A673 (cell line): ENCODE measurements around the gene BTBD9. TPM values are rescaled to one million over a fixed set of nuclear protein-coding genes. Genes with fewer than 3 reads are reported as not detected.
A peak's percentile ranks its signal among the peaks of the same experiment; 100 is the strongest.

Experiments
- BruUV-seq: library from RNA; stranded (reverse); fragments of 400-500 nt; replicated peaks from 2 replicates; lab custom pipeline; 2021; lab: Mats Ljungman, UMichigan
- CTCF ChIA-PET: fragments of 300-600 bp; sonication (Branson Sonifier 250); formaldehyde crosslinking; loops from one replicate; lab custom pipeline; 2022; ENCODE audit warnings: antibody characterized with exemption; lab: Charles Lee
- POLR2A ChIA-PET: fragments of 300-600 bp; sonication (Branson Sonifier 250); formaldehyde crosslinking; loops from one replicate; lab custom pipeline; 2022; ENCODE audit warnings: antibody characterized with exemption; ENCODE audit not compliant: low non-redundant PET; lab: Charles Lee
- DNase-seq: peaks from one replicate; pipeline ENCODE4 v3.0.0-alpha.2; 2015; ENCODE audit warnings: low spot score
- H3K27ac ChIP-seq: fragments of 200-600 bp; sonication (generic); 2 replicates; pipeline ENCODE4 v1.5.1; 2016; ENCODE audit warnings: mixed run types, low read depth, mild to moderate bottlenecking, mixed read lengths, antibody characterized with exemption, low read length; ENCODE audit not compliant: poor library complexity, severe bottlenecking
- H3K27me3 ChIP-seq: fragments of 200-600 bp; sonication (generic); replicated peaks from 2 replicates; pipeline ENCODE4 v1.6.1; 2017; ENCODE audit warnings: mixed run types, low read depth, mild to moderate bottlenecking, mixed read lengths, antibody characterized with exemption, low read length; ENCODE audit not compliant: insufficient read depth, poor library complexity
- H3K36me3 ChIP-seq: fragments of 200-600 bp; sonication (generic); 2 replicates; pipeline ENCODE4 v1.6.1; 2016; ENCODE audit warnings: mixed run types, mild to moderate bottlenecking, mixed read lengths, antibody characterized with exemption, low read length; ENCODE audit not compliant: insufficient read depth, poor library complexity, severe bottlenecking
- H3K4me1 ChIP-seq: fragments of 200-600 bp; sonication (generic); 2 replicates; pipeline ENCODE4 v1.6.1; 2017; ENCODE audit warnings: mixed run types, mild to moderate bottlenecking, mixed read lengths, antibody characterized with exemption, low read length; ENCODE audit not compliant: insufficient read depth, poor library complexity, severe bottlenecking
- H3K4me3 ChIP-seq: fragments of 200-600 bp; sonication (generic); 2 replicates; pipeline ENCODE4 v1.5.1; 2016; ENCODE audit warnings: low read depth, mixed run types, mild to moderate bottlenecking, mixed read lengths, low read length; ENCODE audit not compliant: poor library complexity, severe bottlenecking
- H3K9me3 ChIP-seq: fragments of 200-600 bp; sonication (generic); 2 replicates; pipeline ENCODE4 v1.6.1; 2016; ENCODE audit warnings: mixed run types, low read depth, mild to moderate bottlenecking, mixed read lengths, antibody characterized with exemption, low read length; ENCODE audit not compliant: poor library complexity, severe bottlenecking
- CTCF ChIP-seq: fragments of 300-800, 200-600 bp; sonication (generic); conservative IDR thresholded peaks from 2 replicates; pipeline ENCODE4 v1.5.1; 2017; ENCODE audit warnings: low read depth, mild to moderate bottlenecking, antibody characterized with exemption, low read length, moderate library complexity, mixed read lengths
- EZH2 ChIP-seq: fragments of 200-600 bp; sonication (generic); IDR thresholded peaks from 2 replicates; pipeline ENCODE4 v1.6.1; 2017; ENCODE audit warnings: borderline replicate concordance, low read depth, mild to moderate bottlenecking, mixed read lengths, antibody characterized with exemption, low read length; ENCODE audit not compliant: poor library complexity, severe bottlenecking
- intact Hi-C: fragments of 100-400 bp; cut with micrococcal nuclease; formaldehyde crosslinking; loops from one replicate; pipeline ENCODE4 v1.10.0; 2022; ENCODE audit not compliant: unreplicated experiment
- total RNA-seq: library from RNA; stranded (reverse); gene quantifications from 2 replicates; pipeline ENCODE4 v1.2.3, GENCODE V29; 2021

BTBD9 gene
- total RNA-seq, 1 experiment from 2014 or later: 8.0 TPM

- intact Hi-C loops: no loop called here
- TF ChIP-seq EZH2: no peak
- TF ChIP-seq CTCF: no peak
- CTCF ChIA-PET: no interaction called here
- Histone ChIP-seq H3K4me3 (no peak overlapping the region), H3K27ac (peak overlapping the region; percentile 18), H3K36me3 (peaks cover 27% of the 10 kb centered on the region), H3K4me1 (peaks cover 6% of the 10 kb centered on the region), H3K27me3 (no peaks in the 10 kb centered on the region), H3K9me3 (no peaks in the 10 kb centered on the region)
- no peak for DNase-seq
- POLR2A ChIA-PET: no interaction called here
- no TSS peak for BruUV-seq
These were observed 47.3 kb upstream of the BTBD9 start for GRCh38 chr6:38687043-38687353.

GRCh38 chr6:38686270-38687042 lies 46.7 kb upstream of the BTBD9 start:
- intact Hi-C loops: no loop called here

GRCh38 chr6:38684904-38685303 lies 45.2 kb upstream of the BTBD9 start:
- intact Hi-C loops: no loop called here
- no peak for TF ChIP-seq EZH2
- TF ChIP-seq CTCF: no peak
- Histone ChIP-seq H3K27me3 (no peaks in the 10 kb centered on the region), H3K4me3 (no peak overlapping the region), H3K9me3 (no peaks in the 10 kb centered on the region), H3K4me1 (peaks cover 6% of the 10 kb centered on the region), H3K36me3 (peaks cover 37% of the 10 kb centered on the region), H3K27ac (no peak overlapping the region)
- ChIA-PET CTCF (no interaction called here), POLR2A (interaction anchor here (0.6 kb wide), 1 partner anchor 50 kb away, joined by 3 read pairs; no protein-coding TSS in a partner anchor)
- no TSS peak for BruUV-seq
- DNase-seq: no peak

More at GRCh38 chr6:38686270-38687042, 46.7 kb upstream of the BTBD9 start:
- H3K4me1 ChIP-seq: peaks cover 6% of the 10 kb centered on the region
- H3K27ac ChIP-seq: peak overlapping the region; percentile 18
- ChIA-PET CTCF (no interaction called here), POLR2A (no interaction called here)
- no peaks in the 10 kb centered on the region for H3K27me3 ChIP-seq
- BruUV-seq: no TSS peak
- TF ChIP-seq EZH2 (no peak), CTCF (no peak)
- H3K4me3 ChIP-seq: no peak overlapping the region
- no peak for DNase-seq
- H3K36me3 ChIP-seq: peaks cover 32% of the 10 kb centered on the region
- H3K9me3 ChIP-seq: no peaks in the 10 kb centered on the region
